Activated T-cell treated with anti-CD3 and anti-CD28 coated beads for 4 hours (primary cell): ENCODE measurements around the gene RAP1GDS1.
"Not testable (repeated sequence)": the region's sequence is repeated elsewhere in the genome, so short reads cannot be mapped to it uniquely, and the experiment has no call there.

Experiments used
- DNase-seq: peaks from one replicate; pipeline ENCODE4 v3.0.0-alpha.2; 2020

Gene RAP1GDS1

GRCh38 chr4:98359646-98360045 lies 98.5 kb downstream of the RAP1GDS1 start:
- DNase-seq: no peak

- no peak for DNase-seq
Observed at GRCh38 chr4:98363431-98363830, 102.2 kb downstream of the RAP1GDS1 start.

GRCh38 chr4:98366275-98366674 lies 105.1 kb downstream of the RAP1GDS1 start:
- not testable (repeated sequence) for DNase-seq

GRCh38 chr4:98368000-98368399 lies 106.8 kb downstream of the RAP1GDS1 start:
- DNase-seq: not testable (repeated sequence)

- no peak for DNase-seq
Observed at GRCh38 chr4:98369322-98369721, 108.1 kb downstream of the RAP1GDS1 start.

GRCh38 chr4:98374643-98375042 lies 113.5 kb downstream of the RAP1GDS1 start:
- no peak for DNase-seq

GRCh38 chr4:98377559-98377958 lies 116.4 kb downstream of the RAP1GDS1 start:
- DNase-seq: no peak

GRCh38 chr4:98381306-98381705 lies 120.1 kb downstream of the RAP1GDS1 start:
- no peak for DNase-seq

GRCh38 chr4:98383431-98384106 lies 122.4 kb downstream of the RAP1GDS1 start:
- no peak for DNase-seq

GRCh38 chr4:98385831-98386230 lies 124.6 kb downstream of the RAP1GDS1 start:
- no peak for DNase-seq

GRCh38 chr4:98387345-98388026 lies 126.3 kb downstream of the RAP1GDS1 start:
- DNase-seq: no peak

GRCh38 chr4:98394134-98394533 lies 132.9 kb downstream of the RAP1GDS1 start:
- DNase-seq: no peak

GRCh38 chr4:98399915-98400314 lies 138.7 kb downstream of the RAP1GDS1 start:
- DNase-seq: no peak

GRCh38 chr4:98406819-98407218 lies 145.6 kb downstream of the RAP1GDS1 start:
- DNase-seq: no peak

GRCh38 chr4:98411731-98412130 lies 150.5 kb downstream of the RAP1GDS1 start:
- DNase-seq: no peak

GRCh38 chr4:98416844-98417243 lies 155.7 kb downstream of the RAP1GDS1 start:
- no peak for DNase-seq

GRCh38 chr4:98420151-98420550 lies 159.0 kb downstream of the RAP1GDS1 start:
- not testable (repeated sequence) for DNase-seq

GRCh38 chr4:98421111-98421510 lies 159.9 kb downstream of the RAP1GDS1 start:
- no peak for DNase-seq

- DNase-seq: no peak
Observed at GRCh38 chr4:98423009-98423408, 161.8 kb downstream of the RAP1GDS1 start.

- no peak for DNase-seq
Observed at GRCh38 chr4:98430708-98431403, 169.7 kb downstream of the RAP1GDS1 start.

GRCh38 chr4:98433691-98434090 lies 172.5 kb downstream of the RAP1GDS1 start:
- no peak for DNase-seq

- DNase-seq: no peak
Observed at GRCh38 chr4:98434816-98435215, 173.6 kb downstream of the RAP1GDS1 start.

GRCh38 chr4:98444371-98444770 lies 183.2 kb downstream of the RAP1GDS1 start:
- no peak for DNase-seq
